H1 (cell line): ENCODE results near the gene NECAB3. TPM values are rescaled to one million over a fixed set of nuclear protein-coding genes. Genes with fewer than 3 reads are reported as not detected.

Experiments used
- CTCF ChIA-PET: fragments of 300-600 bp; sonication (Branson Sonifier 250); formaldehyde crosslinking; loops from one replicate; lab custom pipeline; 2021; ENCODE audit not compliant: partially characterized antibody; lab: Charles Lee
- POLR2A ChIA-PET: fragments of 300-600 bp; sonication (Branson Sonifier 250); formaldehyde crosslinking; loops from one replicate; lab custom pipeline; 2021; ENCODE audit warnings: inconsistent platforms; ENCODE audit not compliant: partially characterized antibody; lab: Charles Lee
- DNase-seq, 2 experiments: peaks; one replicate each; pipeline versions ENCODE4 v3.0.0 to v3.0.0-alpha.2; 2010 to 2022; ENCODE audit warnings: low spot score in 2 of 2, low read depth in 1 of 2, mixed read lengths in 1 of 2
- FAIRE-seq: peaks from 2 replicates; lab custom pipeline; 2011; peaks lifted over from hg19 to GRCh38; lab: Jason Lieb, UNC
- H2AFZ ChIP-seq: 2 replicates; pipeline ENCODE4 v1.8.1; 2012; ENCODE audit warnings: low read length, inconsistent platforms
- H2AK5ac ChIP-seq: 2 replicates; pipeline ENCODE4 v1.6.1; 2013; ENCODE audit warnings: low read depth, low read length
- H2BK120ac ChIP-seq: replicated peaks from 2 replicates; pipeline ENCODE3; 2013; ENCODE audit warnings: low read depth, low read length, inconsistent platforms
- H2BK12ac ChIP-seq: 2 replicates; pipeline ENCODE4 v1.6.1; 2013; ENCODE audit warnings: low read depth, low read length
- H2BK15ac ChIP-seq: 2 replicates; pipeline ENCODE4 v1.6.1; 2013; ENCODE audit warnings: low read length
- H2BK20ac ChIP-seq: 2 replicates; pipeline ENCODE4 v1.6.1; 2013; ENCODE audit warnings: low read length
- H2BK5ac ChIP-seq: 2 replicates; pipeline ENCODE4 v1.6.1; 2013; ENCODE audit warnings: low read depth, low read length
- H3K14ac ChIP-seq: 2 replicates; pipeline ENCODE4 v1.6.1; 2013; ENCODE audit warnings: inconsistent platforms; ENCODE audit not compliant: insufficient read length
- H3K18ac ChIP-seq: 2 replicates; pipeline ENCODE4 v1.6.1; 2013; ENCODE audit warnings: low read length; ENCODE audit errors: extremely low read depth
- H3K23ac ChIP-seq: 2 replicates; pipeline ENCODE4 v1.6.1; 2013; ENCODE audit warnings: inconsistent platforms; ENCODE audit not compliant: insufficient read length
- H3K23me2 ChIP-seq: 2 replicates; pipeline ENCODE4 v1.6.1; 2013; ENCODE audit warnings: low read depth, low read length
- H3K27ac ChIP-seq: 2 replicates; pipeline ENCODE4 v1.6.1; 2011; ENCODE audit warnings: low read depth, low read length, inconsistent platforms
- H3K27me3 ChIP-seq, 4 experiments: replicated peaks in 1 of 4; 1 replicate in 1 of 4; 2 replicates in 3 of 4; pipeline versions ENCODE4 v1.6.1 to v1.8.1; 2011 to 2013; ENCODE audit warnings: low read length in 3 of 4, mild to moderate bottlenecking in 3 of 4, inconsistent platforms in 2 of 4, mixed read lengths in 2 of 4, moderate library complexity in 1 of 4; ENCODE audit not compliant: control insufficient read depth in 3 of 4, insufficient read depth in 3 of 4; ENCODE audit errors: extremely low read depth in 1 of 4
- H3K36me3 ChIP-seq, 4 experiments: 2 replicates each; pipeline versions ENCODE4 v1.6.1 to v1.8.1; 2011 to 2013; ENCODE audit warnings: mild to moderate bottlenecking in 4 of 4, low read length in 3 of 4, moderate library complexity in 2 of 4, control low read depth in 1 of 4, inconsistent platforms in 1 of 4; ENCODE audit not compliant: insufficient read depth in 4 of 4, control insufficient read depth in 2 of 4
- H3K4ac ChIP-seq: replicated peaks from 2 replicates; pipeline ENCODE3; 2013; ENCODE audit warnings: low read length, low read depth, mixed read lengths, inconsistent platforms; ENCODE audit not compliant: insufficient read length
- H3K4me1 ChIP-seq, 4 experiments: replicated peaks in 1 of 4; 1 replicate in 1 of 4; 2 replicates in 3 of 4; pipeline versions ENCODE4 v1.6.1 to v1.8.1; 2011 to 2013; ENCODE audit warnings: low read length in 3 of 4, inconsistent platforms in 2 of 4, mixed read lengths in 1 of 4; ENCODE audit not compliant: insufficient read depth in 4 of 4, control insufficient read depth in 3 of 4
- H3K4me2 ChIP-seq, 2 experiments: 2 replicates each; pipeline versions ENCODE4 v1.6.1 to v1.8.1; 2011 to 2013; ENCODE audit warnings: low read depth in 2 of 2, low read length in 2 of 2, control low read depth in 1 of 2, inconsistent platforms in 1 of 2, mild to moderate bottlenecking in 1 of 2; ENCODE audit not compliant: insufficient read depth in 1 of 2
- H3K4me3 ChIP-seq, 4 experiments: fragments of 200-600, 300-600 bp in 1 of 4; sonication (generic), shearing (Covaris generic), sonication (Bioruptor Twin) in 1 of 4; 2 replicates each; pipeline versions ENCODE4 v1.5.1 to v1.8.1; 2011 to 2016; ENCODE audit warnings: low read length in 4 of 4, low read depth in 3 of 4, control low read depth in 2 of 4, inconsistent platforms in 2 of 4, mild to moderate bottlenecking in 2 of 4, mixed read lengths in 1 of 4, moderate library complexity in 1 of 4; ENCODE audit not compliant: insufficient read depth in 2 of 4; ENCODE audit errors: extremely low read depth in 1 of 4
- H3K56ac ChIP-seq: replicated peaks from 2 replicates; pipeline ENCODE3; 2013; ENCODE audit warnings: low read depth, mild to moderate bottlenecking, mixed read lengths, low read length, inconsistent platforms; ENCODE audit not compliant: insufficient read length
- H3K79me1 ChIP-seq: 2 replicates; pipeline ENCODE4 v1.6.1; 2013; ENCODE audit warnings: low read depth, low read length, control low read depth
- H3K79me2 ChIP-seq, 2 experiments: 2 replicates each; pipeline versions ENCODE4 v1.6.1 to v1.8.1; 2012 to 2013; ENCODE audit warnings: low read length in 2 of 2, mild to moderate bottlenecking in 2 of 2, inconsistent platforms in 1 of 2; ENCODE audit not compliant: insufficient read depth in 2 of 2, control insufficient read depth in 1 of 2
- H3K9ac ChIP-seq, 4 experiments: replicated peaks in 1 of 4; 1 replicate in 1 of 4; 2 replicates in 3 of 4; pipeline versions ENCODE4 v1.6.1 to v1.8.1; 2011 to 2013; ENCODE audit warnings: low read depth in 3 of 4, low read length in 3 of 4, control low read depth in 2 of 4, mild to moderate bottlenecking in 2 of 4, moderate library complexity in 2 of 4, inconsistent platforms in 1 of 4; ENCODE audit errors: extremely low read depth in 1 of 4
- H3K9me3 ChIP-seq, 2 experiments: 2 replicates each; pipeline versions ENCODE4 v1.6.1 to v1.8.1; 2012 to 2013; ENCODE audit warnings: mild to moderate bottlenecking in 2 of 2, moderate library complexity in 2 of 2, control low read depth in 1 of 2, inconsistent platforms in 1 of 2, low read depth in 1 of 2, low read length in 1 of 2, mixed read lengths in 1 of 2; ENCODE audit not compliant: insufficient read depth in 2 of 2
- H4K20me1 ChIP-seq, 2 experiments: replicated peaks in 1 of 2; 2 replicates each; pipeline versions ENCODE3 to v1.8.1; 2011 to 2013; ENCODE audit warnings: inconsistent platforms in 2 of 2, low read length in 2 of 2, mild to moderate bottlenecking in 1 of 2; ENCODE audit not compliant: insufficient read depth in 2 of 2, control insufficient read depth in 1 of 2
- H4K5ac ChIP-seq: 2 replicates; pipeline ENCODE4 v1.6.1; 2013; ENCODE audit warnings: low read length, low read depth, mixed read lengths, inconsistent platforms; ENCODE audit not compliant: insufficient read length
- H4K8ac ChIP-seq: 2 replicates; pipeline ENCODE4 v1.8.0; 2013; ENCODE audit warnings: mild to moderate bottlenecking, moderate library complexity, low read length, inconsistent platforms; ENCODE audit not compliant: insufficient read depth; ENCODE audit errors: extremely low read depth
- H4K91ac ChIP-seq: replicated peaks from 2 replicates; pipeline ENCODE3; 2013; ENCODE audit warnings: low read length, mixed read lengths, inconsistent platforms; ENCODE audit not compliant: insufficient read length
- SUZ12 ChIP-seq: fragments of 200-600 bp; sonication (generic); IDR thresholded peaks from 2 replicates; pipeline ENCODE4 v1.6.1; 2012; ENCODE audit warnings: mild to moderate bottlenecking, inconsistent platforms, low read length, moderate library complexity, mixed read lengths
- WGBS, 2 experiments: shearing (Covaris generic) in 1 of 2; methylation state at CpG; one replicate each; pipeline versions ENCODE4 v1.1.6 to v1.1.7; 2013 to 2015; ENCODE audit warnings: low lambda C conversion rate in 2 of 2, mixed read lengths in 2 of 2, inconsistent platforms in 1 of 2, low coverage in 1 of 2, missing lambda C conversion rate in 1 of 2; ENCODE audit not compliant: insufficient replicate concordance in 2 of 2, insufficient coverage in 1 of 2, insufficient read length in 1 of 2; ENCODE audit errors: extremely low coverage in 1 of 2, missing lambda C conversion rate in 1 of 2; 5-methylcytosine and 5-hydroxymethylcytosine counted together
- polyA plus RNA-seq, 7 experiments: library from polyadenylated mRNA; depleted of rRNA in 3 of 7; stranded (reverse) in 5 of 7; unstranded in 2 of 7; fragments of >200 nt in 5 of 7; fragments of 200-250 nt in 2 of 7; gene quantifications; 1 replicate in 5 of 7; 2 replicates in 1 of 7; 4 replicates in 1 of 7; pipeline versions ENCODE4 v1.2.1 to v1.2.3, GENCODE V29; 2011 to 2013; ENCODE audit warnings: missing spikeins in 2 of 7, mixed read lengths in 2 of 7
- total RNA-seq: library from RNA; stranded (reverse); fragmentation: NEBNext Ultra II Directional; extraction: Animal tissue kit (Norgen Biotek cat#: 25700); gene quantifications from 2 replicates; pipeline ENCODE4 v1.2.1, GENCODE V29; 2021

The NECAB3 gene
- total and polyA plus RNA-seq, 2 of the 8 experiments (the other 6 are each of a cell fraction or from before 2014, with no cell fraction given), result 20.5 to 46.2 TPM

DNA sequence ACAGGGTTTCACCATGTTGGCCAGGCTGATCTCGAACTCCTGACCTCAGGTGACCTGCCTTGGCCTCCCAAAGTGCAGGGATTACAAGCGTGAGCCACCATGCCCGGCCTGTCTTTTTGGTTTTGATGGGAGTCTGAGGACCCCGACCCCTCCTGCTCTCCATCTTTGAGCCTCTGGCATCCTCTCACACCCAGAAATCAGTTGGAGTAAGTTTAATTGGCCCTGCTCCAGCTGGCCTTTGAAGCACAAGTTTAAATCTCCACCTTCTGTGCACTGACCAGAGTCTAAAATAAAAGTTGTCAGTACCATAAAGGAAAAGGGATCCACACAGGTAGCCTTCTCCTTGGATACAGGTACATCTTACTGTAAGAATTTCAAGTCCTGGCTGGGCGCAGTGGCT, 28.0 kb downstream of the NECAB3 start:
- no peak overlapping the region for H3K9ac ChIP-seq
- DNase-seq (no peak), FAIRE-seq (no peak)
- H4K20me1 ChIP-seq, result peaks cover 0 to 4% of the 10 kb centered on the region in 2 experiments
- H3K27ac ChIP-seq, result no peak overlapping the region
- H2AFZ ChIP-seq, result no peak overlapping the region
- H2BK12ac ChIP-seq, result no peak overlapping the region
- no peak overlapping the region for H4K91ac ChIP-seq
- peaks cover 0 to 14% (median 0%) of the 10 kb centered on the region in 4 experiments; a peak in 2 of 8 replicates for H3K36me3 ChIP-seq
- no peaks in the 10 kb centered on the region for H3K27me3 ChIP-seq
- no peak overlapping the region for H2BK120ac ChIP-seq
- no peaks in the 10 kb centered on the region for H3K79me1 ChIP-seq
- 77% methylated on average over 5 of the region's 5 CpGs; no CpG with 5 or more reads in 1 of the 2 experiments for WGBS, 2 experiments
- no peak overlapping the region for H3K4me2 ChIP-seq
- H3K9me3 ChIP-seq, result no peaks in the 10 kb centered on the region
- no peak overlapping the region for H2BK15ac ChIP-seq
- H3K56ac ChIP-seq, result no peak overlapping the region
- POLR2A ChIA-PET, result no interaction called here
- CTCF ChIA-PET, result interaction anchor here (1.8 kb wide), 1 partner anchor 22 kb away, joined by 6 read pairs; no protein-coding TSS in a partner anchor
- no peak overlapping the region for H2BK20ac ChIP-seq
- no peak overlapping the region for H3K4me3 ChIP-seq
- no peak overlapping the region for H3K14ac ChIP-seq
- no peaks in the 10 kb centered on the region for H3K79me2 ChIP-seq
- H2AK5ac ChIP-seq, result no peak overlapping the region
- no peak overlapping the region for H3K23ac ChIP-seq
- no peak overlapping the region for H2BK5ac ChIP-seq
- no peak overlapping the region for H3K4ac ChIP-seq
- H3K4me1 ChIP-seq, result no peaks in the 10 kb centered on the region; a peak in 1 of 7 replicates
- no peak overlapping the region for H4K5ac ChIP-seq
- no peak overlapping the region for H4K8ac ChIP-seq
- no peak overlapping the region for H3K18ac ChIP-seq
- peaks cover 2% of the 10 kb centered on the region; the same call in 1 of the 2 replicates for H3K23me2 ChIP-seq
- TF ChIP-seq SUZ12, result no peak
